Ovary (tissue), 9 donors: Measurements from ENCODE around the gene LMAN2. TPM values are rescaled to one million over a fixed set of nuclear protein-coding genes. Genes with fewer than 3 reads are reported as not detected.
"Not testable (repeated sequence)": the region's sequence is repeated elsewhere in the genome, so short reads cannot be mapped to it uniquely, and the experiment has no call there.

ENCODE experiments used
- DNase-seq, 5 donors: peaks; one replicate each; pipeline ENCODE4 v3.0.0-alpha.2; 2019 to 2020
- H3K27ac ChIP-seq, 2 donors: fragments of 200-600 bp; one replicate each; pipeline versions ENCODE4 v1.5.1 to v1.8.0; 2019 to 2022
- H3K27me3 ChIP-seq: fragments of 200-600 bp; one replicate; pipeline ENCODE4 v1.8.0; 2022
- H3K36me3 ChIP-seq: fragments of 200-600 bp; sonication (generic); one replicate; pipeline ENCODE4 v1.5.1; 2019
- H3K4me1 ChIP-seq: one replicate; pipeline ENCODE4 v1.8.1; 2013; ENCODE audit warnings: mild to moderate bottlenecking, moderate library complexity; ENCODE audit not compliant: insufficient read depth
- H3K4me3 ChIP-seq: fragments of 200-600 bp; sonication (generic); one replicate; pipeline ENCODE4 v1.5.1; 2017
- H3K9me3 ChIP-seq, 2 donors: fragments of 200-600 bp in 1 of 2; sonication (generic) in 1 of 2; one replicate each; pipeline versions ENCODE4 v1.5.1 to v1.8.1; 2013 to 2019; ENCODE audit warnings: mild to moderate bottlenecking in 1 of 2, moderate library complexity in 1 of 2
- CTCF ChIP-seq, 3 donors: fragments of 450-650 bp in 2 of 3; fragments of 200-600 bp in 1 of 3; IDR thresholded peaks; one replicate each; pipeline versions ENCODE4 v1.5.1 to v1.8.0; 2016 to 2022; ENCODE audit warnings: antibody characterized with exemption in 3 of 3, mild to moderate bottlenecking in 1 of 3
- EP300 ChIP-seq: sonication (generic); formaldehyde crosslinking; IDR thresholded peaks from one replicate; pipeline ENCODE4 v1.6.1; 2017; ENCODE audit warnings: antibody characterized with exemption
- POLR2A ChIP-seq: fragments of 450-650 bp; IDR thresholded peaks from one replicate; pipeline ENCODE4 v1.6.1; 2017; ENCODE audit warnings: antibody characterized with exemption, mild to moderate bottlenecking, moderate library complexity
- WGBS, 3 donors: extraction: QIAGEN DNeasy Blood & Tissue Kit in 1 of 3; methylation state at CpG; one replicate each; pipeline versions ENCODE4 v1.1.5 to v1.1.7; 2013 to 2017; 5-methylcytosine and 5-hydroxymethylcytosine counted together
- intact Hi-C, 4 donors: fragments of 100-400 bp; cut with DNase I; formaldehyde crosslinking; loops; one replicate each; pipeline versions ENCODE4 v1.11.0 to v1.15.1; 2022 to 2023
- polyA plus RNA-seq, 2 donors: library from polyadenylated mRNA; stranded (reverse); fragments of 200-250 nt in 1 of 2; fragments of 350-450 nt in 1 of 2; fragmentation: Illumina TruSeq in 1 of 2; extraction: RNeasy Lipid Tissue Mini Kit (QIAGEN cat#74804) in 1 of 2; gene quantifications; one replicate each; pipeline ENCODE4 v1.2.3, GENCODE V29; 2013 to 2014
- total RNA-seq, 7 donors: library from RNA; depleted of rRNA in 2 of 7; stranded (reverse); fragments of >200 nt in 2 of 7; fragmentation: NEBNext Ultra II Directional in 3 of 7; extraction: Animal tissue kit (Norgen Biotek cat#: 25700) in 3 of 7; gene quantifications; one replicate each; pipeline versions ENCODE4 v1.1.0 to v1.2.4, GENCODE V29; 2016 to 2023
- donor health status: DM: no; HTN: no; CAD: no; lungs with moderate emphysema.
- donor health status: DM: no; HTN: no; CAD: no.
- donor health status: Bipolar disorder and iron deficiency.
- donor health status: DM: yes; HTN: yes; CAD: no.
- donor health status: DM: no; HTN: no; CAD: no.
- donor health status: DM: yes; HTN: yes; CAD: no.

Gene LMAN2
- total and polyA plus RNA-seq, 9 donors = 63.5 to 154 (median 93.5) TPM

- H3K27me3 ChIP-seq = no peaks in the 10 kb centered on the region
- no peak for DNase-seq
- H3K4me1 ChIP-seq = peaks cover 14% of the 10 kb centered on the region
- intact Hi-C loops = no loop called here
- 75 to 82% (median 80%) methylated on average over 4 of the region's 4 CpGs for WGBS, 3 donors
- H3K4me3 ChIP-seq = no peak overlapping the region
- TF ChIP-seq CTCF (IDR thresholded peaks at IDR 0.05) (no peak), EP300 (no peak)
- H3K27ac ChIP-seq = no peak overlapping the region
- no peaks in the 10 kb centered on the region for H3K9me3 ChIP-seq
- no peaks in the 10 kb centered on the region for H3K36me3 ChIP-seq
Observed at GRCh38 chr5:177347699-177348098, 3.8 kb downstream of the LMAN2 start.

- Histone ChIP-seq H3K36me3 (no peaks in the 10 kb centered on the region), H3K4me3 (no peak overlapping the region), H3K9me3 (no peaks in the 10 kb centered on the region), H3K27me3 (no peaks in the 10 kb centered on the region), H3K27ac (no peak overlapping the region), H3K4me1 (peaks cover 11% of the 10 kb centered on the region)
- peak in 1 of 5 donors; percentile 5 for DNase-seq
- intact Hi-C loops = no loop called here
- 20 to 47% (median 21%) methylated on average over 4 of the region's 4 CpGs for WGBS, 3 donors
- TF ChIP-seq EP300 (no peak), POLR2A (no peak), CTCF (IDR thresholded peaks at IDR 0.05) (no peak)
Observed at GRCh38 chr5:177346820-177347219, 4.6 kb downstream of the LMAN2 start.

GRCh38 chr5:177344891-177345290 is 6.6 kb downstream of the LMAN2 start:
- no peaks in the 10 kb centered on the region for H3K9me3 ChIP-seq
- H3K4me1 ChIP-seq = peaks cover 2% of the 10 kb centered on the region
- WGBS, 3 donors = 92 to 97% (median 94%) methylated on average over 6 of the region's 6 CpGs
- intact Hi-C loops = no loop called here
- H3K36me3 ChIP-seq = no peaks in the 10 kb centered on the region
- H3K27ac ChIP-seq = no peak overlapping the region
- H3K27me3 ChIP-seq = no peaks in the 10 kb centered on the region
- TF ChIP-seq CTCF (IDR thresholded peaks at IDR 0.05) (no peak), POLR2A (no peak), EP300 (no peak)
- no peak for DNase-seq
- H3K4me3 ChIP-seq = no peak overlapping the region

- no peak overlapping the region for H3K27ac ChIP-seq
- H3K9me3 ChIP-seq = no peaks in the 10 kb centered on the region
- peaks cover 2% of the 10 kb centered on the region for H3K4me1 ChIP-seq
- no peak overlapping the region for H3K4me3 ChIP-seq
- TF ChIP-seq POLR2A (no peak), CTCF (IDR thresholded peaks at IDR 0.05) (no peak), EP300 (no peak)
- DNase-seq = no peak
- H3K27me3 ChIP-seq = no peaks in the 10 kb centered on the region
- WGBS, 3 donors = 93 to 97% (median 94%) methylated on average over 6 of the region's 6 CpGs
- no peaks in the 10 kb centered on the region for H3K36me3 ChIP-seq
- intact Hi-C loops = no loop called here
Observed at GRCh38 chr5:177343777-177344176, 7.7 kb downstream of the LMAN2 start.

GRCh38 chr5:177343000-177343399 is 8.5 kb downstream of the LMAN2 start:
- H3K27me3 ChIP-seq, H3K27ac ChIP-seq, intact Hi-C loops, H3K9me3 ChIP-seq, H3K4me1 ChIP-seq, H3K4me3 ChIP-seq, DNase-seq, H3K36me3 ChIP-seq: not testable (repeated sequence)
- 92 to 96% (median 92%) methylated on average over 14 of the region's 14 CpGs for WGBS, 3 donors
